OCI-LY7 (cell line): ENCODE data around the gene SF3B5. TPM values are rescaled to one million over a fixed set of nuclear protein-coding genes. Genes with fewer than 3 reads are reported as not detected.
A peak's percentile ranks its signal among the peaks of the same experiment; 100 is the strongest.

Experiments used
- BruUV-seq: library from RNA; stranded (reverse); fragments of 400-500 nt; replicated peaks from 2 replicates; lab custom pipeline; 2021; lab: Mats Ljungman, UMichigan
- CTCF ChIA-PET: fragments of 300-600 bp; sonication (Branson Sonifier 250); formaldehyde crosslinking; loops from one replicate; lab custom pipeline; 2022; ENCODE audit warnings: antibody characterized with exemption; ENCODE audit not compliant: unreplicated experiment; lab: Charles Lee
- POLR2A ChIA-PET: fragments of 300-600 bp; sonication (Branson Sonifier 250); formaldehyde crosslinking; loops from one replicate; lab custom pipeline; 2022; ENCODE audit warnings: antibody characterized with exemption; lab: Charles Lee
- DNase-seq: peaks from one replicate; pipeline ENCODE4 v3.0.0-alpha.2; 2015; ENCODE audit warnings: low spot score
- H2AFZ ChIP-seq: fragments of 200-600 bp; sonication (generic), shearing (Covaris generic); 2 replicates; pipeline ENCODE4 v1.6.1; 2014; ENCODE audit warnings: mild to moderate bottlenecking, antibody characterized with exemption, low read length, moderate library complexity
- H3K27ac ChIP-seq: fragments of 200-600 bp; sonication (generic); 2 replicates; pipeline ENCODE4 v1.5.1; 2014; ENCODE audit warnings: mixed run types, low read depth, mild to moderate bottlenecking, moderate library complexity, low read length, inconsistent platforms; ENCODE audit not compliant: poor library complexity, severe bottlenecking
- H3K36me3 ChIP-seq: fragments of 200-600 bp; sonication (generic); 2 replicates; pipeline ENCODE4 v1.6.1; 2014; ENCODE audit warnings: mild to moderate bottlenecking, antibody characterized with exemption, low read length, moderate library complexity, mixed read lengths; ENCODE audit not compliant: insufficient read depth
- H3K4me1 ChIP-seq: fragments of 200-600 bp; sonication (generic); 2 replicates; pipeline ENCODE4 v1.5.1; 2014; ENCODE audit warnings: mild to moderate bottlenecking, low read length; ENCODE audit not compliant: insufficient read depth, poor library complexity, severe bottlenecking
- H3K4me2 ChIP-seq: fragments of 200-600 bp; sonication (generic); 2 replicates; pipeline ENCODE4 v1.6.1; 2014; ENCODE audit warnings: mild to moderate bottlenecking, low read length
- H3K4me3 ChIP-seq: fragments of 200-600 bp; sonication (generic); 2 replicates; pipeline ENCODE4 v1.5.1; 2014; ENCODE audit warnings: mild to moderate bottlenecking, low read depth, low read length; ENCODE audit not compliant: poor library complexity, severe bottlenecking
- H3K79me2 ChIP-seq: fragments of 200-600 bp; sonication (generic); 2 replicates; pipeline ENCODE4 v1.6.1; 2016; ENCODE audit warnings: low read depth, mild to moderate bottlenecking, low read length, moderate library complexity, mixed read lengths; ENCODE audit not compliant: insufficient read depth
- H3K9me2 ChIP-seq: fragments of 200-600 bp; sonication (generic); 2 replicates; pipeline ENCODE4 v1.6.1; 2016; ENCODE audit warnings: mild to moderate bottlenecking, low read length, mixed read lengths; ENCODE audit not compliant: insufficient read depth
- H3K9me3 ChIP-seq: fragments of 200-600 bp; sonication (generic); 2 replicates; pipeline ENCODE4 v1.6.1; 2014; ENCODE audit warnings: mild to moderate bottlenecking, mixed run types, low read length, mixed read lengths
- H4K20me1 ChIP-seq: fragments of 200-600 bp; sonication (generic); 2 replicates; pipeline ENCODE4 v1.6.1; 2014; ENCODE audit warnings: mild to moderate bottlenecking, antibody characterized with exemption, low read length, moderate library complexity, mixed read lengths; ENCODE audit not compliant: insufficient read depth
- CTCF ChIP-seq: fragments of 200-600 bp; sonication (generic); conservative IDR thresholded peaks from 2 replicates; pipeline ENCODE4 v1.5.1; 2014; ENCODE audit warnings: mild to moderate bottlenecking, antibody characterized with exemption, low read length, moderate library complexity, mixed read lengths
- EZH2phosphoT487 ChIP-seq: fragments of 200-600 bp; sonication (generic); IDR thresholded peaks from 2 replicates; pipeline ENCODE4 v1.6.1; 2018; ENCODE audit warnings: low read depth, borderline replicate concordance, mild to moderate bottlenecking, mixed run types, antibody characterized with exemption, low read length, moderate library complexity, mixed read lengths
- intact Hi-C: fragments of 100-400 bp; cut with micrococcal nuclease; formaldehyde crosslinking; loops from one replicate; pipeline ENCODE4 v1.10.0; 2022; ENCODE audit not compliant: unreplicated experiment
- total RNA-seq, 2 experiments: library from RNA; depleted of rRNA in 1 of 2; stranded (reverse); fragments of >200 nt in 1 of 2; shearing (Covaris generic) in 1 of 2; gene quantifications; 2 replicates each; pipeline ENCODE4 v1.2.3, GENCODE V29; 2014 to 2022

Gene SF3B5
- total RNA-seq, 2 experiments from 2014 or later = 135 to 187 TPM

- H3K79me2 ChIP-seq = peaks cover 26% of the 10 kb centered on the region
- peaks cover 22% of the 10 kb centered on the region for H3K4me1 ChIP-seq
- H3K9me2 ChIP-seq = 0 out of 2 replicates have a peak, but pooled peaks cover 6% of the 10 kb centered on the region
- peaks cover 4% of the 10 kb centered on the region; the same call in 1 of the 2 replicates for H3K9me3 ChIP-seq
- no peak overlapping the region for H2AFZ ChIP-seq
- no peak for DNase-seq
- peak overlapping the region; percentile 89 for H3K4me2 ChIP-seq
- CTCF ChIA-PET = no interaction called here
- H3K36me3 ChIP-seq = peaks cover 20% of the 10 kb centered on the region
- POLR2A ChIA-PET = interaction anchor here (0.7 to 2.1 kb wide), 4 partner anchors 8 to 222 kb away, joined by 3 to 10 read pairs (median 4); no protein-coding TSS in a partner anchor
- peaks cover 6% of the 10 kb centered on the region for H4K20me1 ChIP-seq
- H3K4me3 ChIP-seq = peak overlapping the region; percentile 90
- no TSS peak for BruUV-seq
- TF ChIP-seq EZH2phosphoT487 (no peak), CTCF (no peak)
- no peak overlapping the region for H3K27ac ChIP-seq
- intact Hi-C loops = no loop called here
Observed at GRCh38 chr6:144093236-144093635, 2.1 kb downstream of the SF3B5 start.

- no peak overlapping the region for H2AFZ ChIP-seq
- POLR2A ChIA-PET = no interaction called here
- no peak overlapping the region for H3K4me2 ChIP-seq
- CTCF ChIA-PET = no interaction called here
- intact Hi-C loops = no loop called here
- no peak overlapping the region for H3K27ac ChIP-seq
- DNase-seq = no peak
- H3K36me3 ChIP-seq = peaks cover 20% of the 10 kb centered on the region
- BruUV-seq = no TSS peak
- no peaks in the 10 kb centered on the region for H3K9me2 ChIP-seq
- no peak overlapping the region for H3K4me3 ChIP-seq
- peaks cover 26% of the 10 kb centered on the region for H3K79me2 ChIP-seq
- H4K20me1 ChIP-seq = peaks cover 6% of the 10 kb centered on the region
- H3K9me3 ChIP-seq = no peaks in the 10 kb centered on the region
- TF ChIP-seq CTCF (0 out of 2 replicates have a peak, but pooled peaks have one; percentile 40), EZH2phosphoT487 (no peak)
- H3K4me1 ChIP-seq = peaks cover 17% of the 10 kb centered on the region
Observed at GRCh38 chr6:144090384-144090783, 5.0 kb downstream of the SF3B5 start.

GRCh38 chr6:144087789-144088426 is 7.5 kb downstream of the SF3B5 start:
- no peak overlapping the region for H3K4me3 ChIP-seq
- H3K27ac ChIP-seq = no peak overlapping the region
- TF ChIP-seq EZH2phosphoT487 (no peak), CTCF (no peak)
- DNase-seq = no peak
- peaks cover 6% of the 10 kb centered on the region; the same call in 1 of the 2 replicates for H3K36me3 ChIP-seq
- H4K20me1 ChIP-seq = no peaks in the 10 kb centered on the region
- H3K79me2 ChIP-seq = peaks cover 3% of the 10 kb centered on the region; the same call in 1 of the 2 replicates
- CTCF ChIA-PET = interaction anchor here (0.7 kb wide), 1 partner anchor 12 kb away, joined by 4 read pairs; no protein-coding TSS in a partner anchor
- H3K9me3 ChIP-seq = no peaks in the 10 kb centered on the region
- H3K4me2 ChIP-seq = no peak overlapping the region
- no peaks in the 10 kb centered on the region for H3K9me2 ChIP-seq
- POLR2A ChIA-PET = interaction anchor here (0.6 to 1.2 kb wide), 2 partner anchors 9 to 24 kb away, joined by 3 read pairs; no protein-coding TSS in a partner anchor
- intact Hi-C loops = no loop called here
- H3K4me1 ChIP-seq = no peaks in the 10 kb centered on the region
- no peak overlapping the region for H2AFZ ChIP-seq
- BruUV-seq = no TSS peak
